HEK293 (cell line): ENCODE data around the gene CENPP.
A peak's percentile ranks its signal among the peaks of the same experiment; 100 is the strongest.

ENCODE experiments used
- EGR2 ChIP-seq: fragments of 450-650 bp; formaldehyde crosslinking; IDR thresholded peaks from 2 replicates; pipeline ENCODE4 v1.5.1; 2016; ENCODE audit warnings: low read depth, missing biosample characterization, missing genetic modification characterization
- INSM2 ChIP-seq: fragments of 450-650 bp; formaldehyde crosslinking; IDR thresholded peaks from 2 replicates; pipeline ENCODE4 v1.5.1; 2016; ENCODE audit warnings: missing biosample characterization, missing genetic modification characterization
- PRDM4 ChIP-seq: fragments of 450-650 bp; formaldehyde crosslinking; IDR thresholded peaks from 2 replicates; pipeline ENCODE4 v1.5.1; 2017; ENCODE audit warnings: missing biosample characterization, missing genetic modification characterization
- TRIM28 ChIP-seq: IDR thresholded peaks from 2 replicates; pipeline ENCODE4 v1.6.1; 2011; ENCODE audit warnings: low read length, control low read depth, borderline replicate concordance
- TSHZ1 ChIP-seq: fragments of 450-650 bp; formaldehyde crosslinking; IDR thresholded peaks from 2 replicates; pipeline ENCODE4 v1.5.1; 2016; ENCODE audit warnings: missing biosample characterization, missing genetic modification characterization, borderline replicate concordance
- ZBTB20 ChIP-seq: fragments of 450-650 bp; formaldehyde crosslinking; IDR thresholded peaks from 2 replicates; pipeline ENCODE4 v1.5.1; 2016; ENCODE audit warnings: missing biosample characterization, missing genetic modification characterization
- ZFP3 ChIP-seq: fragments of 450-650 bp; formaldehyde crosslinking; IDR thresholded peaks from 2 replicates; pipeline ENCODE4 v1.5.1; 2016; ENCODE audit warnings: low read depth, missing biosample characterization, missing genetic modification characterization
- ZNF140 ChIP-seq: fragments of 450-650 bp; formaldehyde crosslinking; IDR thresholded peaks from 2 replicates; pipeline ENCODE4 v1.5.1; 2016; ENCODE audit warnings: missing biosample characterization, missing genetic modification characterization
- ZNF18 ChIP-seq: fragments of 450-650 bp; formaldehyde crosslinking; IDR thresholded peaks from 2 replicates; pipeline ENCODE4 v1.5.1; 2016; ENCODE audit warnings: missing biosample characterization, missing genetic modification characterization
- ZNF366 ChIP-seq: fragments of 450-650 bp; formaldehyde crosslinking; conservative IDR thresholded peaks from 2 replicates; pipeline ENCODE4 v1.5.1; 2016; ENCODE audit warnings: missing biosample characterization, missing genetic modification characterization
- ZNF423 ChIP-seq: fragments of 450-650 bp; formaldehyde crosslinking; IDR thresholded peaks from 2 replicates; pipeline ENCODE4 v1.5.1; 2016; ENCODE audit warnings: missing biosample characterization, missing genetic modification characterization
- ZNF433 ChIP-seq: fragments of 450-650 bp; formaldehyde crosslinking; IDR thresholded peaks from 2 replicates; pipeline ENCODE4 v1.5.1; 2016; ENCODE audit warnings: missing biosample characterization, missing genetic modification characterization, low read depth
- ZNF514 ChIP-seq: fragments of 450-650 bp; formaldehyde crosslinking; IDR thresholded peaks from 2 replicates; pipeline ENCODE4 v1.5.1; 2016; ENCODE audit warnings: missing biosample characterization, missing genetic modification characterization
- ZNF521 ChIP-seq: fragments of 450-650 bp; formaldehyde crosslinking; IDR thresholded peaks from 2 replicates; pipeline ENCODE4 v1.5.1; 2017; ENCODE audit warnings: missing biosample characterization, mild to moderate bottlenecking, missing genetic modification characterization
- ZNF660 ChIP-seq: fragments of 450-650 bp; IDR thresholded peaks from 2 replicates; pipeline ENCODE4 v1.5.1; 2018; ENCODE audit warnings: missing biosample characterization, mild to moderate bottlenecking, missing genetic modification characterization
- ZNF701 ChIP-seq: fragments of 450-650 bp; formaldehyde crosslinking; IDR thresholded peaks from 2 replicates; pipeline ENCODE4 v1.5.1; 2016; ENCODE audit warnings: missing biosample characterization, missing genetic modification characterization
- ZNF707 ChIP-seq: fragments of 450-650 bp; formaldehyde crosslinking; IDR thresholded peaks from 2 replicates; pipeline ENCODE4 v1.5.1; 2016; ENCODE audit warnings: missing biosample characterization, missing genetic modification characterization
- ZNF791 ChIP-seq: fragments of 450-650 bp; formaldehyde crosslinking; IDR thresholded peaks from 2 replicates; pipeline ENCODE4 v1.5.1; 2016; ENCODE audit warnings: missing biosample characterization, missing genetic modification characterization
- ZSCAN4 ChIP-seq: fragments of 450-650 bp; formaldehyde crosslinking; IDR thresholded peaks from 2 replicates; pipeline ENCODE4 v1.5.1; 2017; ENCODE audit warnings: missing biosample characterization, missing genetic modification characterization
- ZSCAN5A ChIP-seq: fragments of 450-650 bp; formaldehyde crosslinking; IDR thresholded peaks from 2 replicates; pipeline ENCODE4 v1.5.1; 2016; ENCODE audit warnings: missing biosample characterization, missing genetic modification characterization

Gene CENPP

GRCh38 chr9:92607088-92607487 lies 281.3 kb downstream of the CENPP start (continued):
- TF ChIP-seq INSM2 (tag by site-specific recombination) (no peak), PRDM4 (no peak), ZNF18 (tag by site-specific recombination) (peak; percentile 31; the same call in 1 of the 2 replicates), ZSCAN5A (tag by site-specific recombination) (no peak), ZFP3 (tag by site-specific recombination) (no peak), EGR2 (no peak), ZNF366 (tag by site-specific recombination) (no peak), ZNF701 (tag by site-specific recombination) (no peak), ZNF423 (tag by site-specific recombination) (no peak), ZNF707 (tag by site-specific recombination) (no peak), ZBTB20 (no peak), ZNF791 (tag by site-specific recombination) (no peak), ZNF140 (no peak), TSHZ1 (tag by site-specific recombination) (no peak), ZSCAN4 (tag by site-specific recombination) (no peak), ZNF521 (tag by site-specific recombination) (no peak), ZNF660 (peak; percentile 76; the same call in 1 of the 2 replicates), TRIM28 (no peak), ZNF514 (tag by site-specific recombination) (no peak), ZNF433 (tag by site-specific recombination) (no peak)
